Chondrocyte (in vitro differentiated cells): ENCODE measurements around the gene C10orf90. TPM values are rescaled to one million over a fixed set of nuclear protein-coding genes. Genes with fewer than 3 reads are reported as not detected.

ENCODE experiments used
- DNase-seq: peaks from one replicate; pipeline ENCODE4 v3.0.0; 2021; ENCODE audit warnings: mixed read lengths, low spot score
- H3K27ac Mint-ChIP-seq: one replicate; pipeline ENCODE4 v1.8.0; 2021; ENCODE audit warnings: mild to moderate bottlenecking, moderate library complexity, mixed read lengths; ENCODE audit not compliant: unreplicated experiment
- H3K27me3 Mint-ChIP-seq: 2 replicates; pipeline ENCODE4 v1.8.0; 2021; ENCODE audit warnings: low read depth, mixed read lengths
- H3K36me3 Mint-ChIP-seq: 2 replicates; pipeline ENCODE4 v1.8.0; 2021; ENCODE audit warnings: low read depth, mixed read lengths
- H3K4me1 Mint-ChIP-seq: 2 replicates; pipeline ENCODE4 v1.8.0; 2021; ENCODE audit warnings: low read depth, mild to moderate bottlenecking, mixed read lengths
- H3K4me3 Mint-ChIP-seq: one replicate; pipeline ENCODE4 v1.8.0; 2021; ENCODE audit warnings: mild to moderate bottlenecking, moderate library complexity, mixed read lengths; ENCODE audit not compliant: unreplicated experiment
- H3K9me3 Mint-ChIP-seq: 2 replicates; pipeline ENCODE4 v1.8.0; 2021; ENCODE audit warnings: low read depth, mixed read lengths
- CTCF ChIP-seq: fragments of 200-600 bp; sonication (generic); IDR thresholded peaks from 2 replicates; pipeline ENCODE4 v1.5.0; 2021; ENCODE audit warnings: antibody characterized with exemption, mild to moderate bottlenecking, moderate library complexity
- total RNA-seq: library from RNA; stranded (reverse); gene quantifications from 3 replicates; pipeline ENCODE4 v1.2.1, GENCODE V29; 2021

The C10orf90 gene
- total RNA-seq, 1 donor from 2014 or later, result not detected

GRCh38 chr10:126452245-126452644, 218.2 kb downstream of the C10orf90 start:
- Mint-ChIP-seq H3K4me3 (no peak overlapping the region), H3K27ac (no peak overlapping the region), H3K27me3 (no peaks in the 10 kb centered on the region), H3K9me3 (peaks cover 18% of the 10 kb centered on the region), H3K4me1 (peaks cover 6% of the 10 kb centered on the region), H3K36me3 (peaks cover 4% of the 10 kb centered on the region)
- DNase-seq, result no peak
- no peak for TF ChIP-seq CTCF

GRCh38 chr10:126448091-126448490, 222.4 kb downstream of the C10orf90 start:
- H3K27me3 Mint-ChIP-seq, result no peaks in the 10 kb centered on the region

GRCh38 chr10:126439942-126440341, 230.6 kb downstream of the C10orf90 start:
- Mint-ChIP-seq H3K27ac (peak overlapping the region; percentile 6), H3K36me3 (peaks cover 6% of the 10 kb centered on the region), H3K27me3 (peaks cover 2% of the 10 kb centered on the region), H3K9me3 (peaks cover 19% of the 10 kb centered on the region), H3K4me1 (peaks cover 16% of the 10 kb centered on the region), H3K4me3 (no peak overlapping the region)
- TF ChIP-seq CTCF, result no peak
- DNase-seq, result no peak

More at GRCh38 chr10:126448091-126448490, 222.4 kb downstream of the C10orf90 start:
- DNase-seq, result no peak
- Mint-ChIP-seq H3K4me1 (peaks cover 6% of the 10 kb centered on the region), H3K27ac (no peak overlapping the region), H3K4me3 (no peak overlapping the region), H3K36me3 (peaks cover 6% of the 10 kb centered on the region), H3K9me3 (peaks cover 36% of the 10 kb centered on the region)
- TF ChIP-seq CTCF, result no peak

- H3K36me3 Mint-ChIP-seq, result peaks cover 3% of the 10 kb centered on the region
- H3K4me3 Mint-ChIP-seq, result no peak overlapping the region
- peaks cover 2% of the 10 kb centered on the region for H3K27me3 Mint-ChIP-seq
- peaks cover 7% of the 10 kb centered on the region for H3K9me3 Mint-ChIP-seq
- H3K27ac Mint-ChIP-seq, result no peak overlapping the region
- peaks cover 16% of the 10 kb centered on the region for H3K4me1 Mint-ChIP-seq
- TF ChIP-seq CTCF, result no peak
- no peak for DNase-seq
These were observed 232.1 kb downstream of the C10orf90 start for GRCh38 chr10:126438407-126438783.

GRCh38 chr10:126437635-126438406, 232.7 kb downstream of the C10orf90 start:
- H3K27ac Mint-ChIP-seq, result no peak overlapping the region
- peaks cover 2% of the 10 kb centered on the region for H3K27me3 Mint-ChIP-seq
- peaks cover 2% of the 10 kb centered on the region for H3K36me3 Mint-ChIP-seq
- peaks cover 16% of the 10 kb centered on the region for H3K4me1 Mint-ChIP-seq
- peaks cover 2% of the 10 kb centered on the region for H3K9me3 Mint-ChIP-seq
- TF ChIP-seq CTCF, result no peak
- DNase-seq, result no peak
- no peak overlapping the region for H3K4me3 Mint-ChIP-seq
